C4-2B (cell line): ENCODE data around the gene IL16.
"Not testable (repeated sequence)": the region's sequence is repeated elsewhere in the genome, so short reads cannot be mapped to it uniquely, and the experiment has no call there.

Source experiments
- H3K27ac ChIP-seq: fragments of 450-650 bp; 2 replicates; pipeline ENCODE4 v1.5.1; 2017
- CTCF ChIP-seq: fragments of 450-650 bp; conservative IDR thresholded peaks from 2 replicates; pipeline ENCODE4 v1.5.1; 2017; ENCODE audit warnings: mild to moderate bottlenecking
- ZFX ChIP-seq: fragments of 450-650 bp; IDR thresholded peaks from 2 replicates; pipeline ENCODE4 v1.6.1; 2017

Gene IL16

GRCh38 chr15:81157195-81157938 lies 39.3 kb upstream of the IL16 start:
- TF ChIP-seq CTCF (no peak), ZFX (no peak)
- H3K27ac ChIP-seq, result no peak overlapping the region

GRCh38 chr15:81157939-81158223 lies 38.8 kb upstream of the IL16 start:
- no peak overlapping the region for H3K27ac ChIP-seq
- TF ChIP-seq CTCF (no peak), ZFX (no peak)

- H3K27ac ChIP-seq, result not testable (repeated sequence)
Measured at GRCh38 chr15:81158561-81158960, 38.1 kb upstream of the IL16 start.

- no peak for TF ChIP-seq CTCF
- TF ChIP-seq ZFX, result no peak
- no peak overlapping the region for H3K27ac ChIP-seq
Measured at GRCh38 chr15:81160312-81161159, 36.1 kb upstream of the IL16 start.

- TF ChIP-seq ZFX (no peak), CTCF (no peak)
Measured at GRCh38 chr15:81161160-81161673, 35.5 kb upstream of the IL16 start.

GRCh38 chr15:81161851-81162250 lies 34.8 kb upstream of the IL16 start:
- TF ChIP-seq ZFX, result no peak
- TF ChIP-seq CTCF, result no peak
- H3K27ac ChIP-seq, result no peak overlapping the region

More at GRCh38 chr15:81161160-81161673, 35.5 kb upstream of the IL16 start:
- H3K27ac ChIP-seq, result no peak overlapping the region

GRCh38 chr15:81163961-81164800 lies 32.5 kb upstream of the IL16 start:
- no peak for TF ChIP-seq CTCF
- TF ChIP-seq ZFX, result no peak
- H3K27ac ChIP-seq, result no peak overlapping the region
